IPS-18c (cell line): ENCODE data around the gene SH3RF3.

Experiments
- H3K4me3 ChIP-seq: 2 replicates; pipeline ENCODE4 v1.7.0; 2013; ENCODE audit warnings: low read depth, mild to moderate bottlenecking, low read length, moderate library complexity; ENCODE audit not compliant: insufficient read depth
- H3K9me3 ChIP-seq: one replicate; pipeline ENCODE4 v1.6.1; 2013; ENCODE audit warnings: mild to moderate bottlenecking, low read length, moderate library complexity; ENCODE audit not compliant: control insufficient read depth, insufficient read depth

Gene SH3RF3

GRCh38 chr2:109513749-109514588 lies 385.0 kb downstream of the SH3RF3 start:
- Histone ChIP-seq H3K4me3 (no peak overlapping the region), H3K9me3 (no peaks in the 10 kb centered on the region)

GRCh38 chr2:109514857-109515256 lies 385.9 kb downstream of the SH3RF3 start:
- Histone ChIP-seq H3K9me3 (no peaks in the 10 kb centered on the region), H3K4me3 (no peak overlapping the region)

GRCh38 chr2:109516445-109517117 lies 387.6 kb downstream of the SH3RF3 start:
- no peak overlapping the region for H3K4me3 ChIP-seq
- H3K9me3 ChIP-seq, result no peaks in the 10 kb centered on the region

DNA sequence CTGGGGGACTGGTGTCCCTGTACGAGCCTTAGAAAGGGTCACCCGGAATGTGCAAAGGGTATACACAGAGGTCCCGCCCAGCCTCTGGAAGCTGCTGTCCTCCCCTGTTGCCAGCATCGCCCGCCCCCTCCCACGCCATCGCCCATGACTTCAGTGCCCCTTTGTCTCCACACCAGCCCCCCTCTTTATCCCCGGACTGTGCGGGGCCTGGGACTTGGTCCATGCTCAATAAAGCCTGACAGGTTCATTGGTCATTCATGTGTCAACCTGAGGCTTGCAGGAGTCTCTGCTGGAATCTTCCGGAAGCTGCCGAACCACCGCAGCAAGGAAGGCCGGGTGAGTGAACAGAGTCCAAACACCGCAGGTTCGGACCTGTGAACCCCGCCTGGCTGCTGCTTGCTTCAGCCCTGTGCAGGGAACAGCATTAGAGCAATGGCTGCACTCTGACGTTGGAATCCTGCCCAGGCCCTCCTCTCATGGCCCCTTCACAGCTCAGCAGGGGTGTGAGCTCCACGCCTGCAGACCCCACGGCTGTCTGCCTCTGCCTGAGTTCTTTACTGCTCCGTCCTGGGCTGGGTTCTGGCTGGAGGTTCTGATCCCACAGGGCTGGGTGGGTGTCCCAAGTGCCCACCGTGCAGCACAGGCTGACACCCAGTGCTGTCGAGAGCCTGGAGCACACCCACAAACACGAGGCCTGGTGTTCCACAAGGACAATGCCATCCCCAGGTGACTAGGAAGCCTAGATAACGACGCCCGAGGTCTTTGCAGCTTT lies 388.3 kb downstream of the SH3RF3 start:
- Histone ChIP-seq H3K4me3 (no peak overlapping the region), H3K9me3 (no peaks in the 10 kb centered on the region)

GRCh38 chr2:109519513-109519912 lies 390.5 kb downstream of the SH3RF3 start:
- Histone ChIP-seq H3K4me3 (no peak overlapping the region), H3K9me3 (peaks cover 2% of the 10 kb centered on the region)

DNA sequence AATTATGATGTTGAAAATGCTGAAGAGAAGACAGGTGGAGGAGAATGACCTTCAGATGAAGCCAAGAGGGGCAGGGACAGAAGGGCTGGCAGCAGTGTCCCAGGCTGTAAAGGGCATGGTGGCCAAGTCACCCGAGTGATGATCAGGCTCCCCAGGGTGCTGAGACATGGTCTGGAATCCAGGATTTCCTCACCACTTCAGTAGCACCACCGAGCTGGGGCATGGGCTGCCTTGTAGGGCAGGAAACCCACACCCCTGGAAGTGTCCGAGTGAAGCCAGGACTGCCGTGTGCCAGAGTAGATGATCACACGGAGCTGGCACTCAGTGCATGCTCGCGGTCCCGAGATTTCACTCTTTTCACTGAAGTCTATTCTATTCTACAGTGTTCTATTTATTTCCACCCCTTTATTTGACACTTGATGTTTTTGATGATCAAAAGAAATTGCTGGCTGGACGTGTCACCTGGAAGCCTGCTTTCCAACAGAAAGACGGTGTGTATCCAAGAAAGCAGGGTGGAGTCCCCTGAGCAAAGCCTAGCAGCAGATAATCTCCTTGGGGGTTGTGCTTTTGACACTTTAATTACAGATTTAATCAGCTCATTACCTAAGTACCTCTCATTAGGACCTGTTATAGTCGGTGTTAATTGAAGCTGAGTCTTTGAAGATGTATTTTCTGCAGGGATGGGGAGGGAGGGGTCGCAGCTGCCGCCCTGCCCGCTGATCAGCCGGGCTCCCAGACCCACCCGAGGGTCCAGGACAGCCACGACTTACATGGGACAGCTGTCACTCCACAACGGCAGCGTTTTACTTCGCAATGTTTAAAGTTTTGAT lies 392.4 kb downstream of the SH3RF3 start:
- peaks cover 2% of the 10 kb centered on the region for H3K9me3 ChIP-seq
- H3K4me3 ChIP-seq, result no peak overlapping the region

DNA sequence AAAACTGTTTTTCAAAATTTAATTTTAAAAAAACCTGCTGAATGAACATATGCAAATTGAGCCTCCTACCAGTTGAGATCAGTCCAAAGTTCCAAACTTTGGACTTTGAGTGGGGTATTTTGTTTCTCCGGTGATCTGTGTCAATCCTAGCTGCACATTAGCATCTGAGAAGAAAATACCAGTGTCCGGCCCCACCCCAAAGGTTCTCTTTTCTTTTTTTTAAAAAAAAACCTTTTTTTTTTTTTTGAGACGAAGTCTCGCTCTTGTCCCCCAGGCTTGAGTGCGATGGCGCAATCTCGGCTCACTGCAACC lies 393.0 kb downstream of the SH3RF3 start:
- peaks cover 2% of the 10 kb centered on the region for H3K9me3 ChIP-seq
- no peak overlapping the region for H3K4me3 ChIP-seq

- Histone ChIP-seq H3K9me3 (peaks cover 2% of the 10 kb centered on the region), H3K4me3 (no peak overlapping the region)
Measured at GRCh38 chr2:109523121-109523520, 394.1 kb downstream of the SH3RF3 start.

- H3K9me3 ChIP-seq, result peaks cover 2% of the 10 kb centered on the region
Measured at GRCh38 chr2:109523536-109524361, 394.7 kb downstream of the SH3RF3 start.

GRCh38 chr2:109525836-109526235 lies 396.8 kb downstream of the SH3RF3 start:
- Histone ChIP-seq H3K9me3 (peaks cover 2% of the 10 kb centered on the region), H3K4me3 (no peak overlapping the region)

More at GRCh38 chr2:109523536-109524361, 394.7 kb downstream of the SH3RF3 start:
- no peak overlapping the region for H3K4me3 ChIP-seq

GRCh38 chr2:109526442-109526970 lies 397.5 kb downstream of the SH3RF3 start:
- peaks cover 2% of the 10 kb centered on the region for H3K9me3 ChIP-seq
- no peak overlapping the region for H3K4me3 ChIP-seq

GRCh38 chr2:109527079-109527478 lies 398.1 kb downstream of the SH3RF3 start:
- Histone ChIP-seq H3K9me3 (peaks cover 2% of the 10 kb centered on the region), H3K4me3 (no peak overlapping the region)

- H3K9me3 ChIP-seq, result no peaks in the 10 kb centered on the region
- no peak overlapping the region for H3K4me3 ChIP-seq
Measured at GRCh38 chr2:109527846-109528705, 399.1 kb downstream of the SH3RF3 start.

GRCh38 chr2:109528811-109529501 lies 400.0 kb downstream of the SH3RF3 start:
- H3K9me3 ChIP-seq, result no peaks in the 10 kb centered on the region
- no peak overlapping the region for H3K4me3 ChIP-seq
